LNCaP clone FGC (cell line): ENCODE measurements around the gene PTPRD.

Experiments used
- DNase-seq: peaks from one replicate; pipeline ENCODE4 v3.0.0-alpha.2; 2011; ENCODE audit warnings: low read depth
- H3K4me3 ChIP-seq: 2 replicates; pipeline ENCODE4 v1.5.1; 2011; ENCODE audit warnings: mild to moderate bottlenecking, low read depth, low read length, control low read depth
- CTCF ChIP-seq: IDR thresholded peaks from 2 replicates; pipeline ENCODE4 v1.5.1; 2012; ENCODE audit warnings: mild to moderate bottlenecking; ENCODE audit not compliant: control insufficient read depth, insufficient read depth; ENCODE audit errors: extremely low read depth

Gene PTPRD

GRCh38 chr9:10173561-10173960, 439.2 kb downstream of the PTPRD start:
- TF ChIP-seq CTCF = no peak
- DNase-seq = no peak
- no peak overlapping the region for H3K4me3 ChIP-seq

- no peak for DNase-seq
- no peak overlapping the region for H3K4me3 ChIP-seq
- no peak for TF ChIP-seq CTCF
Observed at GRCh38 chr9:10172476-10172875, 440.3 kb downstream of the PTPRD start.

GRCh38 chr9:10168241-10168640, 444.6 kb downstream of the PTPRD start:
- H3K4me3 ChIP-seq = no peak overlapping the region
- no peak for TF ChIP-seq CTCF
- no peak for DNase-seq

GRCh38 chr9:10148796-10149195, 464.0 kb downstream of the PTPRD start:
- no peak for DNase-seq
- TF ChIP-seq CTCF = no peak
- no peak overlapping the region for H3K4me3 ChIP-seq

- no peak for DNase-seq
- no peak overlapping the region for H3K4me3 ChIP-seq
- TF ChIP-seq CTCF = no peak
Observed at GRCh38 chr9:10146517-10147331, 466.1 kb downstream of the PTPRD start.

GRCh38 chr9:10144355-10144754, 468.4 kb downstream of the PTPRD start:
- no peak for TF ChIP-seq CTCF
- no peak for DNase-seq

GRCh38 chr9:10135553-10135952, 477.2 kb downstream of the PTPRD start:
- no peak for DNase-seq
- no peak for TF ChIP-seq CTCF
- no peak overlapping the region for H3K4me3 ChIP-seq

More at GRCh38 chr9:10144355-10144754, 468.4 kb downstream of the PTPRD start:
- H3K4me3 ChIP-seq = no peak overlapping the region
